ENCODE results near the gene GALNTL6.

DNA sequence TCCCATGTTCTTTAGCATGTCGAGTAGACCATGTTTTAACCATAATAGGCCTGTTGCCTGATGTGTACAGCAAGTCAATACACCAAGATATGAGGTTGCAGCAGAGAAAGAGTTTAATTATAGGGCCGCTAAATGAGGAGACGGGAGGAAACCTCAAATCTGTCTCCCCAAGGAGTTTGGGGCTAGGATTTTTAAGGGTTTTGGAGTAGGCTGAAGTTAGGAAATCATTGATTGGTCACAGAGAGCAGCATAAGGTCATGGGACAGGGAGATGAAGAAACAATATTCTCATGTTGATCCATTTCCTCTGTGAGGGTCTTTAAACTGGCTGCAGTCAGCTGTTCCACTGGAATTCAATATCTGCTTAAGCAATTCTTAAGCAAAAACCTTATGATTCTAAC, 1195.2 kb downstream of the GALNTL6 start:
- TF ChIP-seq CTCF (IDR thresholded peaks at IDR 0.05) (no peak), POLR2A (IDR thresholded peaks at IDR 0.05) (no peak)

Measured in testis (tissue), 2 donors.